HG03457 (cell line): Measurements from ENCODE around the gene CUEDC1.

Experiments
- ATAC-seq: cut with Tn5 transposase; IDR thresholded peaks from one replicate; pipeline ENCODE4 v1.9.1; 2021; ENCODE audit warnings: moderate number of reproducible peaks; ENCODE audit not compliant: unreplicated experiment

The CUEDC1 gene

GRCh38 chr17:57902117-57902799 lies 53.0 kb downstream of the CUEDC1 start:
- ATAC-seq, result peak; percentile 54

- no peak for ATAC-seq
These were observed 54.0 kb downstream of the CUEDC1 start for GRCh38 chr17:57900991-57901743.

- ATAC-seq, result no peak
These were observed 55.4 kb downstream of the CUEDC1 start for GRCh38 chr17:57899822-57900221.

GRCh38 chr17:57899391-57899790 lies 55.8 kb downstream of the CUEDC1 start:
- ATAC-seq, result no peak

GRCh38 chr17:57898487-57899311 lies 56.5 kb downstream of the CUEDC1 start:
- no peak for ATAC-seq

- ATAC-seq, result no peak
These were observed 59.7 kb downstream of the CUEDC1 start for GRCh38 chr17:57895382-57896060.

- no peak for ATAC-seq
These were observed 60.4 kb downstream of the CUEDC1 start for GRCh38 chr17:57894848-57895247.

- no peak for ATAC-seq
These were observed 62.2 kb downstream of the CUEDC1 start for GRCh38 chr17:57892820-57893595.

GRCh38 chr17:57892146-57892819 lies 62.9 kb downstream of the CUEDC1 start:
- ATAC-seq, result no peak

GRCh38 chr17:57890857-57891232 lies 64.4 kb downstream of the CUEDC1 start:
- ATAC-seq, result no peak

- ATAC-seq, result no peak
These were observed 65.0 kb downstream of the CUEDC1 start for GRCh38 chr17:57889892-57890856.

GRCh38 chr17:57889252-57889651 lies 66.0 kb downstream of the CUEDC1 start:
- ATAC-seq, result no peak

- ATAC-seq, result no peak
These were observed 66.6 kb downstream of the CUEDC1 start for GRCh38 chr17:57888311-57889216.

GRCh38 chr17:57887161-57887560 lies 68.1 kb downstream of the CUEDC1 start:
- no peak for ATAC-seq

GRCh38 chr17:57886020-57886419 lies 69.2 kb downstream of the CUEDC1 start:
- no peak for ATAC-seq

GRCh38 chr17:57885148-57885915 lies 69.9 kb downstream of the CUEDC1 start:
- no peak for ATAC-seq
